HepG2 (cell line): Measurements from ENCODE around the gene HCFC1. TPM values are rescaled to one million over a fixed set of nuclear protein-coding genes. Genes with fewer than 3 reads are reported as not detected.

Source experiments
- ATAC-seq: fragments of 200-7000 bp; cut with Tn5 transposase; 3 replicates; pipeline ENCODE4 v1.9.1; 2020; ENCODE audit warnings: mild to moderate bottlenecking, moderate library complexity
- BruUV-seq: library from RNA; stranded (reverse); fragments of 400-500 nt; replicated peaks from 2 replicates; lab custom pipeline; 2021; lab: Mats Ljungman, UMichigan
- CTCF ChIA-PET: fragments of 300-600 bp; formaldehyde crosslinking; extraction: SDS; loops from one replicate; lab custom pipeline; 2021; ENCODE audit warnings: low total read pairs, inconsistent platforms, low intra/inter-chr PET ratio; lab: Yijun Ruan, JAX
- POLR2A ChIA-PET: fragments of 350-600 bp; sonication (Branson Sonifier 250); formaldehyde crosslinking; loops from one replicate; lab custom pipeline; 2020; ENCODE audit warnings: antibody characterized with exemption, inconsistent platforms; lab: Yijun Ruan, JAX
- DNase-seq: peaks from one replicate; pipeline ENCODE4 v3.0.0-alpha.2; 2015; ENCODE audit warnings: low spot score
- FAIRE-seq: peaks from 3 replicates; lab custom pipeline; 2011; peaks lifted over from hg19 to GRCh38; lab: Jason Lieb, UNC
- H2AFZ ChIP-seq: one replicate; pipeline ENCODE4 v1.6.1; 2011; ENCODE audit warnings: low read length, inconsistent platforms
- H3K27ac ChIP-seq: fragments of 300-600 bp; 3 replicates; pipeline ENCODE4 v1.8.0; 2011; ENCODE audit warnings: mixed run types, mild to moderate bottlenecking, mixed read lengths, low read length, inconsistent platforms; ENCODE audit not compliant: insufficient read depth; ENCODE audit errors: extremely low read length
- H3K27me3 ChIP-seq, 2 experiments: fragments of 200-600 bp in 1 of 2; 2 replicates in 1 of 2; 3 replicates in 1 of 2; pipeline versions ENCODE4 v1.6.0 to v1.8.0; 2011; ENCODE audit warnings: low read length in 2 of 2, mild to moderate bottlenecking in 2 of 2, moderate library complexity in 2 of 2, inconsistent platforms in 1 of 2; ENCODE audit not compliant: insufficient read depth in 2 of 2, control insufficient read depth in 1 of 2
- H3K36me3 ChIP-seq, 2 experiments: fragments of 200-600 bp in 1 of 2; replicated peaks in 1 of 2; 2 replicates in 1 of 2; 3 replicates in 1 of 2; pipeline versions ENCODE4 v1.5.1 to v1.8.0; 2011; ENCODE audit warnings: low read length in 2 of 2, inconsistent platforms in 1 of 2; ENCODE audit not compliant: insufficient read depth in 2 of 2, control insufficient read depth in 1 of 2
- H3K4me1 ChIP-seq: 2 replicates; pipeline ENCODE4 v1.5.1; 2012; ENCODE audit warnings: low read length, inconsistent platforms; ENCODE audit not compliant: insufficient read depth
- H3K4me2 ChIP-seq: 2 replicates; pipeline ENCODE4 v1.6.0; 2011; ENCODE audit warnings: low read depth, low read length, inconsistent platforms
- H3K4me3 ChIP-seq, 3 experiments: fragments of 200-600 bp in 1 of 3; sonication (generic), shearing (Covaris generic) in 1 of 3; replicated peaks in 1 of 3; 2 replicates each; pipeline ENCODE4 v1.5.1; 2011 to 2016; ENCODE audit warnings: low read length in 3 of 3, inconsistent platforms in 2 of 3, low read depth in 2 of 3, mild to moderate bottlenecking in 2 of 3, control low read depth in 1 of 3, mixed read lengths in 1 of 3; ENCODE audit not compliant: insufficient read depth in 1 of 3
- H3K79me2 ChIP-seq: one replicate; pipeline ENCODE4 v1.6.1; 2011; ENCODE audit warnings: low read length, inconsistent platforms; ENCODE audit not compliant: insufficient read depth
- H3K9ac ChIP-seq: 2 replicates; pipeline ENCODE4 v1.6.0; 2011; ENCODE audit warnings: mild to moderate bottlenecking, low read depth, low read length, inconsistent platforms; ENCODE audit not compliant: insufficient read depth
- H3K9me3 ChIP-seq: 2 replicates; pipeline ENCODE4 v1.5.1; 2012; ENCODE audit warnings: mild to moderate bottlenecking, low read length
- H4K20me1 ChIP-seq: 2 replicates; pipeline ENCODE4 v1.6.0; 2011; ENCODE audit warnings: inconsistent platforms, mild to moderate bottlenecking, low read length, moderate library complexity; ENCODE audit not compliant: insufficient read depth
- CC2D1A ChIP-seq: sonication (generic); formaldehyde crosslinking; IDR thresholded peaks from 2 replicates; pipeline ENCODE4 v1.8.1; 2023; ENCODE audit warnings: mild to moderate bottlenecking, missing genetic modification reagents
- KDM1A ChIP-seq: IDR thresholded peaks from 2 replicates; pipeline ENCODE4 v1.6.1; 2016; ENCODE audit warnings: missing compliant biosample characterization
- SNAI1 ChIP-seq: sonication (generic); formaldehyde crosslinking; IDR thresholded peaks from 2 replicates; pipeline ENCODE4 v1.5.0; 2020; ENCODE audit warnings: mild to moderate bottlenecking, missing genetic modification reagents, borderline replicate concordance
- SOX13 ChIP-seq, 3 experiments: fragments of 450-650 bp in 1 of 3; sonication (generic) in 1 of 3; formaldehyde crosslinking in 1 of 3; IDR thresholded peaks in 2 of 3; conservative IDR thresholded peaks in 1 of 3; 2 replicates each; pipeline versions ENCODE4 v1.5.0 to v1.6.1; 2016 to 2020; ENCODE audit warnings: antibody characterized with exemption in 1 of 3, mild to moderate bottlenecking in 1 of 3, missing compliant biosample characterization in 1 of 3, missing genetic modification reagents in 1 of 3, moderate library complexity in 1 of 3
- ZBTB38 ChIP-seq: sonication (generic); formaldehyde crosslinking; IDR thresholded peaks from 2 replicates; pipeline ENCODE4 v1.5.1; 2020; ENCODE audit warnings: mild to moderate bottlenecking, missing genetic modification reagents
- ZNF3 ChIP-seq: IDR thresholded peaks from 2 replicates; pipeline ENCODE4 v1.7.0; 2017; ENCODE audit warnings: inconsistent platforms
- ZNF430 ChIP-seq: sonication (generic); formaldehyde crosslinking; IDR thresholded peaks from 2 replicates; pipeline ENCODE4 v1.9.0; 2021; ENCODE audit warnings: mild to moderate bottlenecking, missing genetic modification reagents
- ZNF441 ChIP-seq: sonication (generic); formaldehyde crosslinking; IDR thresholded peaks from 2 replicates; pipeline ENCODE4 v1.7.0; 2021; ENCODE audit warnings: missing genetic modification reagents, borderline replicate concordance
- ZNF567 ChIP-seq: sonication (generic); formaldehyde crosslinking; IDR thresholded peaks from 2 replicates; pipeline ENCODE4 v1.8.1; 2023; ENCODE audit warnings: mild to moderate bottlenecking, missing genetic modification reagents, borderline replicate concordance
- ZNF766 ChIP-seq: sonication (generic); formaldehyde crosslinking; IDR thresholded peaks from 2 replicates; pipeline ENCODE4 v1.5.0; 2020; ENCODE audit warnings: missing genetic modification reagents, borderline replicate concordance
- WGBS: methylation state at CpG from one replicate; pipeline ENCODE4 v1.1.6; 2017; ENCODE audit warnings: low lambda C conversion rate; 5-methylcytosine and 5-hydroxymethylcytosine counted together
- in situ Hi-C: cut with HindIII; loops from 2 replicates; pipeline ENCODE4 v1.10.0; 2017; ENCODE audit warnings: low pct_unique_long_range_greater_than_20kb; ENCODE audit not compliant: extremely low pct_ligation_motif_present
- intact Hi-C: fragments of 100-400 bp; cut with micrococcal nuclease; formaldehyde crosslinking; loops from one replicate; pipeline ENCODE4 v1.10.0; 2022; ENCODE audit not compliant: unreplicated experiment
- polyA plus RNA-seq, 8 experiments: library from polyadenylated mRNA; depleted of rRNA in 3 of 8; stranded (reverse) in 7 of 8; unstranded in 1 of 8; fragments of >200 nt; fragmentation: Illumina TruSeq in 4 of 8; extraction: Trizol in 4 of 8; gene quantifications; 2 replicates each; pipeline versions ENCODE4 v1.2.1 to v1.2.3, GENCODE V29; 2011 to 2016; ENCODE audit warnings: low read depth in 4 of 8, missing spikeins in 1 of 8, mixed read lengths in 1 of 8; ENCODE audit not compliant: insufficient read depth in 1 of 8
- total RNA-seq, 5 experiments: library from RNA; depleted of rRNA; stranded (reverse); fragments of >200 nt; fragmentation: Illumina TruSeq; extraction: Trizol; gene quantifications; 2 replicates each; pipeline ENCODE4 v1.2.3, GENCODE V29; 2016; ENCODE audit warnings: low read depth in 1 of 5
- TF ChIP-seq, protein P1 (sequence below): sonication (generic); formaldehyde crosslinking; IDR thresholded peaks from 2 replicates; pipeline ENCODE4 v1.4.0; 2020; ENCODE audit warnings: missing genetic modification reagents
- TF ChIP-seq, protein P2 (sequence below): sonication (generic); formaldehyde crosslinking; IDR thresholded peaks from 2 replicates; pipeline ENCODE4 v1.5.0; 2020; ENCODE audit warnings: missing genetic modification reagents, mild to moderate bottlenecking, borderline replicate concordance
- TF ChIP-seq, protein P3 (sequence below): IDR thresholded peaks from 2 replicates; pipeline ENCODE4 v1.6.1; 2016; ENCODE audit warnings: low read depth

HCFC1 gene
- total and polyA plus RNA-seq, 2 of the 13 experiments (the other 11 are each of a cell fraction or from before 2014, with no cell fraction given): 5.8 to 17.8 TPM

DNA sequence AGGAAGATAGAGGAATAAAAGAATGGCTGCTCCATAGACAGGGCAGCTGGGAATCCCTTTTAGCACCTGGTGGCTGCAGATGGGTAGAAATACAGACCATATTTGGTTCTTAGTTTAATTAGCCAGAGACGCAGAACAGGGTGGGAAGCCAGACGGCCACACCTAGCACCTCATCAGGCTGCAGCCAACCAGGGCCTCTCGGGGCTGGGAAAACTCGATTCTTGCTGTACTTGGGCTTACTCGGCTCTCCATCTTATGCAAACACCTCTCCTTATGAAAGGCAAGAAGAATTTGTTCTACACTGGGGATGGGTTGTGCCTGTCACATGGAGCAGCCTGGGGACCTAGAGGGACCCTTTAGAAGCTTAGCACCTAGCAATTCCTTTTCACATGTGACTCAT is 28.4 kb upstream of the HCFC1 start:
- no TSS peak for BruUV-seq
- Histone ChIP-seq H3K4me1 (no peaks in the 10 kb centered on the region), H3K36me3 (no peaks in the 10 kb centered on the region), H2AFZ (no peak overlapping the region), H3K9me3 (no peaks in the 10 kb centered on the region), H3K4me3 (no peak overlapping the region), H3K4me2 (no peak overlapping the region), H4K20me1 (no peaks in the 10 kb centered on the region), H3K79me2 (no peaks in the 10 kb centered on the region), H3K27me3 (no peaks in the 10 kb centered on the region), H3K27ac (no peak overlapping the region), H3K9ac (no peak overlapping the region)
- ChIA-PET POLR2A (interaction anchor here (1.4 kb wide), 1 partner anchor 10 kb away, joined by 5 read pairs; no protein-coding TSS in a partner anchor), CTCF (no interaction called here)
- ATAC-seq (no peak), DNase-seq (no peak), FAIRE-seq (no peak)
- in situ Hi-C loops (no loop called here), intact Hi-C loops (no loop called here)
- TF ChIP-seq ZNF430 (CRISPR knock-in tag) (no peak), ZNF567 (CRISPR knock-in tag) (no peak), ZNF441 (no peak), SNAI1 (CRISPR knock-in tag) (no peak), SOX13 (IDR thresholded peaks at IDR 0.05) (no peak), SOX13 (CRISPR knock-in tag; conservative IDR thresholded peaks at IDR 0.05 in 1 of 2, IDR thresholded peaks at IDR 0.05 in 1 of 2) (no peak), ZNF766 (no peak), ZNF3 (CRISPR knock-in tag) (no peak), KDM1A (CRISPR knock-in tag) (no peak), ZBTB38 (CRISPR knock-in tag) (no peak), CC2D1A (CRISPR knock-in tag) (no peak)
- TF ChIP-seq, protein P1, sequence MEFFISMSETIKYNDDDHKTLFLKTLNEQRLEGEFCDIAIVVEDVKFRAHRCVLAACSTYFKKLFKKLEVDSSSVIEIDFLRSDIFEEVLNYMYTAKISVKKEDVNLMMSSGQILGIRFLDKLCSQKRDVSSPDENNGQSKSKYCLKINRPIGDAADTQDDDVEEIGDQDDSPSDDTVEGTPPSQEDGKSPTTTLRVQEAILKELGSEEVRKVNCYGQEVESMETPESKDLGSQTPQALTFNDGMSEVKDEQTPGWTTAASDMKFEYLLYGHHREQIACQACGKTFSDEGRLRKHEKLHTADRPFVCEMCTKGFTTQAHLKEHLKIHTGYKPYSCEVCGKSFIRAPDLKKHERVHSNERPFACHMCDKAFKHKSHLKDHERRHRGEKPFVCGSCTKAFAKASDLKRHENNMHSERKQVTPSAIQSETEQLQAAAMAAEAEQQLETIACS (CRISPR knock-in tag): no peak
- TF ChIP-seq, protein P2, sequence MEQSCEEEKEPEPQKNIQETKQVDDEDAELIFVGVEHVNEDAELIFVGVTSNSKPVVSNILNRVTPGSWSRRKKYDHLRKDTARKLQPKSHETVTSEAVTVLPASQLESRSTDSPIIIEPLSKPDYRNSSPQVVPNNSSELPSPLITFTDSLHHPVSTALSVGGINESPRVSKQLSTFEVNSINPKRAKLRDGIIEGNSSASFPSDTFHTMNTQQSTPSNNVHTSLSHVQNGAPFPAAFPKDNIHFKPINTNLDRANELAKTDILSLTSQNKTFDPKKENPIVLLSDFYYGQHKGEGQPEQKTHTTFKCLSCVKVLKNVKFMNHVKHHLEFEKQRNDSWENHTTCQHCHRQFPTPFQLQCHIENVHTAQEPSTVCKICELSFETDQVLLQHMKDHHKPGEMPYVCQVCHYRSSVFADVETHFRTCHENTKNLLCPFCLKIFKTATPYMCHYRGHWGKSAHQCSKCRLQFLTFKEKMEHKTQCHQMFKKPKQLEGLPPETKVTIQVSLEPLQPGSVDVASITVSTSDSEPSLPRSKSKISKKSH (CRISPR knock-in tag): no peak
- TF ChIP-seq, protein P3, sequence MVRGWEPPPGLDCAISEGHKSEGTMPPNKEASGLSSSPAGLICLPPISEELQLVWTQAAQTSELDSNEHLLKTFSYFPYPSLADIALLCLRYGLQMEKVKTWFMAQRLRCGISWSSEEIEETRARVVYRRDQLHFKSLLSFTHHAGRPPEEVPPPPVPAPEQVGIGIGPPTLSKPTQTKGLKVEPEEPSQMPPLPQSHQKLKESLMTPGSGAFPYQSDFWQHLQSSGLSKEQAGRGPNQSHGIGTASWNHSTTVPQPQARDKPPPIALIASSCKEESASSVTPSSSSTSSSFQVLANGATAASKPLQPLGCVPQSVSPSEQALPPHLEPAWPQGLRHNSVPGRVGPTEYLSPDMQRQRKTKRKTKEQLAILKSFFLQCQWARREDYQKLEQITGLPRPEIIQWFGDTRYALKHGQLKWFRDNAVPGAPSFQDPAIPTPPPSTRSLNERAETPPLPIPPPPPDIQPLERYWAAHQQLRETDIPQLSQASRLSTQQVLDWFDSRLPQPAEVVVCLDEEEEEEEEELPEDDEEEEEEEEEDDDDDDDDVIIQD (CRISPR knock-in tag): no peak
- WGBS: no CpG with 5 or more reads among the region's 5 CpGs
